GM19372 (cell line): ENCODE measurements around the gene BSDC1.
"Not testable (repeated sequence)": the region's sequence is repeated elsewhere in the genome, so short reads cannot be mapped to it uniquely, and the experiment has no call there.

Experiments used
- ATAC-seq: cut with Tn5 transposase; IDR thresholded peaks from one replicate; pipeline ENCODE4 v1.9.1; 2021; ENCODE audit warnings: mild to moderate bottlenecking, low read depth, moderate library complexity; ENCODE audit not compliant: unreplicated experiment

BSDC1 gene, protein sequence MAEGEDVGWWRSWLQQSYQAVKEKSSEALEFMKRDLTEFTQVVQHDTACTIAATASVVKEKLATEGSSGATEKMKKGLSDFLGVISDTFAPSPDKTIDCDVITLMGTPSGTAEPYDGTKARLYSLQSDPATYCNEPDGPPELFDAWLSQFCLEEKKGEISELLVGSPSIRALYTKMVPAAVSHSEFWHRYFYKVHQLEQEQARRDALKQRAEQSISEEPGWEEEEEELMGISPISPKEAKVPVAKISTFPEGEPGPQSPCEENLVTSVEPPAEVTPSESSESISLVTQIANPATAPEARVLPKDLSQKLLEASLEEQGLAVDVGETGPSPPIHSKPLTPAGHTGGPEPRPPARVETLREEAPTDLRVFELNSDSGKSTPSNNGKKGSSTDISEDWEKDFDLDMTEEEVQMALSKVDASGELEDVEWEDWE

GRCh38 chr1:32394141-32394889, at the start of gene BSDC1:
BSDC1 (minus strand) TSS chr1:32394441; CDS start chr1:32394414, 27 bp downstream.
- peak; percentile 98 for ATAC-seq

DNA sequence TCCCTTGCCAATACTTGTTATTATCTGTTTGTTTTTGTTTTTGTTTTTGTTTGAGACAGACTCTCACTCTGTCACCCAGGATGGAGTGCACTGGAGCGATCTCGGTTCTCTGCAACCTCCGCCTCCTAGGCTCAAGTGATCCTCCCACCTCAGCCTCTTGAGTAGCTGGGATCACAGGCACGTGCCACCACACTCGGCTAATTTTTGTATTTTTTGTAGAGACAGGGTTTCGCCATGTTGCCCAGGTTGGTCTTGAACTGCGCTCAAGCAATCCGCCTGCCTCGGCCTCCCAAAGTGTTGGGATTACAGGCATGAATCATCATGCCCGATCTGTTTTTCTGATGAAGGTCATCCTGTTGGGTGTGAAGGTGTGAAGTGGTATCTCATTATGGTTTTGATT, 47.2 kb upstream of the BSDC1 start:
- ATAC-seq, result not testable (repeated sequence)

DNA sequence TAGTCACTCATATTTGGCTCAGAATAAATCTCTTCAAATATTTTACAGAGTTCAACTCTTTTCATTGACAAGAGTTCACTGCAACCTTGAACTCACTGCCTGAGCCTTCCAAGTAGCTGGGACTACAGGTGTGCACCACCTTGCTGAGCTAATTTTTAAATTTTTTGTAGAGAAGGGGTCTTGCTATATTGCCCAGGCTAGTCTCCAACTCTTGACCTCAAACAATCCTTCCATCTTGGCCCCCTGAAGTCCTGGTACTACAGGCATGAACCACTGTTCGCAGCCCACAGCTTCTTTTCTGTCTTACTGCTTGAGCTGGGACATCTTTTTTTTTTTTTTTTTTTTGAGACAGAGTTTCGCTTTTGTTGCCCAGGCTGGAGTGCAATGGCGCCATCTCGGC, 44.5 kb upstream of the BSDC1 start:
- not testable (repeated sequence) for ATAC-seq

- no peak for ATAC-seq
These were observed 43.9 kb upstream of the BSDC1 start for GRCh38 chr1:32438136-32438535.

- no peak for ATAC-seq
These were observed 37.6 kb upstream of the BSDC1 start for GRCh38 chr1:32431736-32432400.

DNA sequence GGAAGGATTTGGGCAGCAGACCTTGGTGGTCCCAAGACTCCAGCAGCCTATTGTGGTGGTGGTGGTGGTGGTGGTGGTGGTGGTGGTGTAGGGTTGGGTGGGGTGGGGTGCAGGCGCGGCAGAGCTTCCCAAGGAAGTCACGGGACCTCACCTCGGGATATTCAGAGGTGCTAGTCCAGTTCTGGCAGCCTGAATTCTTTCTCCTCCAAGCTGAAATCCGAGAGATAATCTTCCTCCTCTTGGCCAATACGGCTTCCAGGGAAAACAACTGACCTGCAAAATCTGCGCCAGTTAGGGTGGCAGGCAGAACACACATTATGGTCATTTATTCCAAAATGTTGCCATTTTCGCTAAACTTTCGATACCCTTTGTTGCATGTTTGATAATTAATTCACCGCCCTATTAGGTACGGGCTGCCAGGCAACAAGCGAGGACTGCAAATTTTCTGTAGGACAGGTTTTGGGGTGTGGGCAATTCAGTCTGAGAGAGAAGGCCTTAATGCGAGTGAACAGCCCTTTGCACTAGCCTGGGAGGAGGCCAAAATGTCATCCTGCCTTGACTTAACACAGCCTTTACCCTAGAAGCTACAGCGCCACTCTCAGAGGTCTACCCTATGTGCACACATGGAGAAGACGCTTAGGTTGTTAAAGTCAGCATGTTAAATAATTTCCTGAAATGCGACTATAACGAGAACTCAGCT, 33.2 kb upstream of the BSDC1 start:
- ATAC-seq, result no peak

- no peak for ATAC-seq
These were observed 32.4 kb upstream of the BSDC1 start for GRCh38 chr1:32426489-32427255.

DNA sequence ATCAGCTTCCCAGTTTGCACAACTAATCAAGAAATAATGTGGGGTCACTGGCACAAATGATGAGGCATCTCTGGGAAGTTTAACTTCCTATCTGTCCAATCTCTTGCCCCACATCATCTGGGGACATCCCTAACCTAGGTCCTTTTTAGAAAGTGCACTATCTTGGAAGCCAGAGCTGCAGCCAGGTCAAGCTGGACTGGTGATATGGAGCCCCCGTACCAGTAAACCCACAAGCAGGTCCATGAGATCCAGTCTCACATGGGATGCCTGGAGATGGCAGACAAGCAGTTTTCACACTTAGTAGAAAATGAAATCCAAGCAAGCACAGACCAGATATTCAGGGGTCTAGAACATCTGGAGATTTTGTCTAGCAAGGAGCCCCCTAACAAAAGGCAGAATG, 27.5 kb upstream of the BSDC1 start:
- ATAC-seq, result no peak

DNA sequence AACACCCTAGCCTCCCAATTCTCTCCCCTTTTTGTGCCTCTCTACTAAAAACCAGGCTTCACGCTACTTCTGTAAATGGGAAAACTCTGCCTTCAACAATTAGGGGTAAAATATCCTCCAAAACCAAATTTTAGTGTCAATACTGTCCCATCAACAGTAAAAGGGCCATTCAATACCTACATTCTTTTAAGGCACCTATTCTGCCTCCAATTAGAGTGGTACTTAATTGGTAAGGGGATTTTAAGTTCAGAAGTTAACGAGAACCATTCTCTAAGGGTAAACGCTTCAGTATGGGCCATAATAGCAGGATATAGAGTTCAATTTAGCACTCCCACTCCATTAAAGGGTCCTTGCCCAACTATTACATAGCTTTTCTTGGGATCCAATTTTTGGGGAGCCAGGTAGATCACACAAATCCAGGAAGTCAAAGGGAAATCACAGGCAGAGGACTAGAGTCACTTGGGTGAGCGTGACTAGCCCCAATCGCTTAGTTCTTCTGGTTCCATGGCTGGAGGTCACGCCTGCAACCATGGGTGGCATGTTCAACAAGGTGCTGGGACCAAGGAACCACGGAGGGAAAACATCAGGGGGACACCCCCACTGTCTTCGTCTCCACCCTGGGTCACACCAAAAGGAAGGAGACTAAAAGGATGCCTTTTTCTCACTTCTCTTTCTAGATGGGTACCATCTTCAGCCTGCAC, 20.1 kb upstream of the BSDC1 start:
- ATAC-seq, result no peak

- ATAC-seq, result no peak
These were observed 19.4 kb upstream of the BSDC1 start for GRCh38 chr1:32413507-32414185.

DNA sequence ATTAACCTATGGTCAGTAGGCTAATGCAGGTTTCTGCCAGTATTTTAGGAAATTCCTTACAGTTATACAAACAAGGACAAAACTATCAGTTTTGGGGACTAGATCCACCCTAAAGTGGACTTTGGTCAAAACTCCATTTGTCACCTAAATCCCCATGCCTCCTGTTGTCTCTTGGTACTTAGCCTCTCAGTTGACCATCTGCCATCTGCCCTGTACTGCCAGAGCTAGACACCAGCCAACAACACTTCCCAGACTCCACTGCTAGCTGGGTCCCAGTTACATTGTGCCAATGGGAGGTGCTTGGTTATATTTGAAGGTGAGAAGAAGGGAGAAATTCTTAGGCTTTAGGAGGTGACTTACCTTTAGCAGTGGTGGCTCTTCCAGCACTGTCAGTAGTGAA, 17.0 kb upstream of the BSDC1 start:
- no peak for ATAC-seq

DNA sequence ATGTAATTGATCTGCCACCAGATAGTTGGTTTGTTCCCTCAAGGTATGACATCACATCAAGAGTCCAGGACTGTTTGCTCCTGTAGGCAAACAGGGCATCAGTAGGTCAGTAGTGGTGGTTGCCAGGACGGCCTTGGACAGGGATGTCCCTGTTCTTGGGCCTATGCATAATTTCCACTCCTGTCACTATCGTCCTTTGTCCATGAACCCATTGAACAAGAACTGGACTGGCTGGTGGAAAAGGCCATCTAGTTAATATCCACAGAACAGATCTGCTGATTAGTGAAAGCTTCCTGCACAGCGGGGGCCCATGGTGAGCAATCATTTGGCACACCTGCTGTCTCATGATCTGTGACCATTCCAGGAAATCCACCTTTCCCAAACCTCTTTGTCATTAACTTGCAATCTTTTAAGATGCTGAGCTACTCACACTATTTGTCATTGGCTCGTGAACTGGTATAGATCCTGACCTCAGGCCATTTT, 12.4 kb upstream of the BSDC1 start:
- ATAC-seq, result no peak

DNA sequence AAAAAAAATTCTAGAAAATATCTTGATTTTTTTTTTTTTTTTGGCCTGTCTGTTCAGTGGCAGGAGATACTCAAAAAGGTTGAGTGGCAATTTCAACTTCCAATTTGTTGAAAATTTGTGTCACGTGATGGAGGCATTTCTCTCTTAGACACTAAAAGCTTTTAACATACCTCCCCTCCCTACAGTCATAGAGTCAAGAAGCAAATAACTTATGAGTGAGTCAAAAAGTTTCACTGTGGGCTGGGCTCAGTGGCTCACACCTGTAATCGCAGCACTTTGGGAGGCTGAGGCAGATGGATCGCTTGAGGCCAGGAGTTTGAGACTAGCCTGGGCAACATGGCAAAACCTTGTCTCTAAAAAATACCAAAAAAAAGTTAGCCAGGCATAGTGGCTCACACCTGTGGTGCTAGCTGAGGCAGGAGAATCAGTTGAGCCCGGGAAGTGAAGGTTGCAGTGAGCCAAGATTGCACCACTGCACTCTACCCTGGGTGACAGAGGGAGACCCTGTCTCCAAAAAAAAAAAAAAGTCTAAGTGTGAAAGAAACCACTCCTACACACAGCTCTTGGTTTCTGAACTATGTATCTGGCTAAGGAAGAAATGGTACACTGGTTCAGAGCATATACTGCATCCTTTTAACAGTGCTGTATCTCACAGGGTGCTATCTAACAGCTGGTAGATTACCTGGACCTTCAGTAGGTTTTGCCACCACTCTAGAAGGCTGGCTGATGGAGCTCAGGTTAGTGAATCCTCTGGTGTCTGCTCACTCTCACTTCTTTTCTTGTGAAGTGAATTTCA, 11.6 kb upstream of the BSDC1 start:
- ATAC-seq, result no peak

DNA sequence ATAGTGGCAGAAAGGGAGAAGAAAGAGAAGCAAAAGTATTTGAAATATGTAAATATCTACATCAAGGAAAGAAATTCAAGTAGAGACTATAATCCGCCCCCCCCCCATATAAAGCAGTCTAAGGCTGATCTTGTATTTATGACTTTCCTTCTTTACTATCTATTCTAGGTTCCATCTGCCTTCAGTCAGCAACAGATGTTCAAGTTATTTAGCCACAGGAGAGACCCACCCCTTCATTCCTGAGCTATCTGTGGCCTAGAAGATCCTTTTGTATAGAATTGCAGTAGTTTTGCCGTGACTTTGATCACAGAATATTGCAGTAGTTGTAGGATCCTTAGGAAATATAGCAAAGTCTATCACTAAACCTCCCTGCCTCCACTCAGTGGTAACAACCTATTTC, 10.7 kb upstream of the BSDC1 start:
- no peak for ATAC-seq

GRCh38 chr1:32400876-32401631, 6.8 kb upstream of the BSDC1 start:
- no peak for ATAC-seq

- no peak for ATAC-seq
These were observed 5.6 kb upstream of the BSDC1 start for GRCh38 chr1:32399843-32400242.

- ATAC-seq, result no peak
These were observed 4.2 kb upstream of the BSDC1 start for GRCh38 chr1:32398401-32398800.
